HG02642 (cell line): ENCODE measurements around the gene SPRED2.
"Not testable (repeated sequence)": the region's sequence is repeated elsewhere in the genome, so short reads cannot be mapped to it uniquely, and the experiment has no call there.

ENCODE experiments used
- ATAC-seq: cut with Tn5 transposase; IDR thresholded peaks from one replicate; pipeline ENCODE4 v1.9.1; 2021; ENCODE audit warnings: mild to moderate bottlenecking; ENCODE audit not compliant: unreplicated experiment, poor library complexity

The SPRED2 gene

GRCh38 chr2:65351948-65352595 lies 80.3 kb downstream of the SPRED2 start:
- no peak for ATAC-seq

- ATAC-seq: no peak
Measured at GRCh38 chr2:65351234-65351947, 81.0 kb downstream of the SPRED2 start.

- ATAC-seq: peak; percentile 63
Measured at GRCh38 chr2:65350651-65351056, 81.7 kb downstream of the SPRED2 start.

- no peak for ATAC-seq
Measured at GRCh38 chr2:65349863-65350262, 82.5 kb downstream of the SPRED2 start.

- ATAC-seq: no peak
Measured at GRCh38 chr2:65347913-65348312, 84.5 kb downstream of the SPRED2 start.

GRCh38 chr2:65345631-65346030 lies 86.8 kb downstream of the SPRED2 start:
- no peak for ATAC-seq

GRCh38 chr2:65344689-65345088 lies 87.7 kb downstream of the SPRED2 start:
- ATAC-seq: no peak

- no peak for ATAC-seq
Measured at GRCh38 chr2:65344182-65344581, 88.2 kb downstream of the SPRED2 start.

GRCh38 chr2:65343386-65343785 lies 89.0 kb downstream of the SPRED2 start:
- no peak for ATAC-seq

- no peak for ATAC-seq
Measured at GRCh38 chr2:65340898-65341681, 91.3 kb downstream of the SPRED2 start.

- ATAC-seq: no peak
Measured at GRCh38 chr2:65339648-65340047, 92.8 kb downstream of the SPRED2 start.

GRCh38 chr2:65338830-65339495 lies 93.4 kb downstream of the SPRED2 start:
- ATAC-seq: not testable (repeated sequence)

GRCh38 chr2:65337915-65338314 lies 94.5 kb downstream of the SPRED2 start:
- ATAC-seq: not testable (repeated sequence)

- ATAC-seq: no peak
Measured at GRCh38 chr2:65334714-65335113, 97.7 kb downstream of the SPRED2 start.

GRCh38 chr2:65331336-65332025 lies 100.9 kb downstream of the SPRED2 start:
- ATAC-seq: no peak

GRCh38 chr2:65329525-65329924 lies 102.9 kb downstream of the SPRED2 start:
- ATAC-seq: no peak

- no peak for ATAC-seq
Measured at GRCh38 chr2:65326276-65326675, 106.1 kb downstream of the SPRED2 start.

- no peak for ATAC-seq
Measured at GRCh38 chr2:65325066-65325465, 107.3 kb downstream of the SPRED2 start.

- ATAC-seq: no peak
Measured at GRCh38 chr2:65320946-65321345, 111.5 kb downstream of the SPRED2 start.
